WTC11 (cell line): Measurements from ENCODE around the gene GRIN1.

ENCODE experiments used
- ELF4 ChIP-seq: sonication (generic); formaldehyde crosslinking; IDR thresholded peaks from 2 replicates; pipeline ENCODE4 v1.8.1; 2022; ENCODE audit warnings: low read depth, mild to moderate bottlenecking, moderate library complexity, missing genetic modification reagents
- ETV6 ChIP-seq: sonication (generic); formaldehyde crosslinking; IDR thresholded peaks from 2 replicates; pipeline ENCODE4 v1.8.1; 2022; ENCODE audit warnings: mild to moderate bottlenecking, missing genetic modification reagents
- JUN ChIP-seq: sonication (generic); formaldehyde crosslinking; IDR thresholded peaks from 2 replicates; pipeline ENCODE4 v1.8.0; 2023; ENCODE audit warnings: mild to moderate bottlenecking, missing genetic modification reagents
- NFYB ChIP-seq: sonication (generic); formaldehyde crosslinking; conservative IDR thresholded peaks from 2 replicates; pipeline ENCODE4 v1.8.0; 2022; ENCODE audit warnings: low read depth, missing genetic modification reagents
- NR1H2 ChIP-seq: sonication (generic); formaldehyde crosslinking; IDR thresholded peaks from 2 replicates; pipeline ENCODE4 v1.9.0; 2021; ENCODE audit warnings: mild to moderate bottlenecking, moderate library complexity, missing genetic modification reagents
- ZNF317 ChIP-seq: sonication (generic); formaldehyde crosslinking; IDR thresholded peaks from 2 replicates; pipeline ENCODE4 v1.8.1; 2023; ENCODE audit warnings: low read depth, mild to moderate bottlenecking, moderate library complexity, missing genetic modification reagents, borderline replicate concordance
- ZNF416 ChIP-seq: fragments of 250-450 bp; sonication (Bioruptor Pico); IDR thresholded peaks from 2 replicates; pipeline ENCODE4 v1.9.0; 2021; ENCODE audit warnings: mild to moderate bottlenecking, inconsistent platforms
- TF ChIP-seq, protein P1 (sequence below): sonication (generic); formaldehyde crosslinking; conservative IDR thresholded peaks from 2 replicates; pipeline ENCODE4 v1.8.1; 2023; ENCODE audit warnings: mild to moderate bottlenecking, low read depth, missing genetic modification reagents, moderate library complexity
- TF ChIP-seq, protein P2 (sequence below): sonication (generic); formaldehyde crosslinking; conservative IDR thresholded peaks from 2 replicates; pipeline ENCODE4 v1.8.1; 2022; ENCODE audit warnings: mild to moderate bottlenecking, missing genetic modification reagents
- TF ChIP-seq, protein P3 (sequence below): fragments of 200-600 bp; IDR thresholded peaks from 2 replicates; pipeline ENCODE4 v1.8.0; 2022; ENCODE audit warnings: antibody characterized with exemption
- TF ChIP-seq, protein P4 (sequence below): sonication (generic); formaldehyde crosslinking; IDR thresholded peaks from 2 replicates; pipeline ENCODE4 v1.8.1; 2023; ENCODE audit warnings: mild to moderate bottlenecking, missing genetic modification reagents, moderate library complexity
- TF ChIP-seq, protein P5 (sequence below): fragments of 250-450 bp; sonication (Bioruptor Pico); IDR thresholded peaks from 2 replicates; pipeline ENCODE4 v1.9.0; 2021; ENCODE audit warnings: mild to moderate bottlenecking, borderline replicate concordance

DNA sequence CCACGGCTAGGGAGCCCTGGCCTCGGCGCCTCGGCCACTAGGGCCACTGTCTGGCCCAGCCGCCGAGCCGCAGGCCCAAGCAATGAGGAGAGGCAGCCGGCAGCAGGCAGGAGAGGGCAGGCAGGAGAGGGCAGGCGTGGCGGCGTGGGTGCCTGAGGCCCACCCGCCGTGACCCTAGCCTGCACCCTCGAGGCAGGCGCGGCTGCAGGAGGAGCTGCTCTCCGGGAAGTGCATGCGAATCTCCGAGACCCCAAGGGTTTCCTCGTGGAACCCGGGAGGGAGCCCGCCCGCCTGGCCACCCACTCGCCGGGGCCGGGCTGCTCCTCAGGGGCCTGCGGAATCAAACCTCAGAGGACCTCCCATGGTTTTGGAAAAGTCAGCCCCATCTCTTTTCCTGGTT lies 9.3 kb downstream of the GRIN1 start:
- TF ChIP-seq ETV6, result no peak
- TF ChIP-seq JUN, result no peak
- TF ChIP-seq ZNF317 (CRISPR knock-in tag), result no peak
- TF ChIP-seq, protein P1, sequence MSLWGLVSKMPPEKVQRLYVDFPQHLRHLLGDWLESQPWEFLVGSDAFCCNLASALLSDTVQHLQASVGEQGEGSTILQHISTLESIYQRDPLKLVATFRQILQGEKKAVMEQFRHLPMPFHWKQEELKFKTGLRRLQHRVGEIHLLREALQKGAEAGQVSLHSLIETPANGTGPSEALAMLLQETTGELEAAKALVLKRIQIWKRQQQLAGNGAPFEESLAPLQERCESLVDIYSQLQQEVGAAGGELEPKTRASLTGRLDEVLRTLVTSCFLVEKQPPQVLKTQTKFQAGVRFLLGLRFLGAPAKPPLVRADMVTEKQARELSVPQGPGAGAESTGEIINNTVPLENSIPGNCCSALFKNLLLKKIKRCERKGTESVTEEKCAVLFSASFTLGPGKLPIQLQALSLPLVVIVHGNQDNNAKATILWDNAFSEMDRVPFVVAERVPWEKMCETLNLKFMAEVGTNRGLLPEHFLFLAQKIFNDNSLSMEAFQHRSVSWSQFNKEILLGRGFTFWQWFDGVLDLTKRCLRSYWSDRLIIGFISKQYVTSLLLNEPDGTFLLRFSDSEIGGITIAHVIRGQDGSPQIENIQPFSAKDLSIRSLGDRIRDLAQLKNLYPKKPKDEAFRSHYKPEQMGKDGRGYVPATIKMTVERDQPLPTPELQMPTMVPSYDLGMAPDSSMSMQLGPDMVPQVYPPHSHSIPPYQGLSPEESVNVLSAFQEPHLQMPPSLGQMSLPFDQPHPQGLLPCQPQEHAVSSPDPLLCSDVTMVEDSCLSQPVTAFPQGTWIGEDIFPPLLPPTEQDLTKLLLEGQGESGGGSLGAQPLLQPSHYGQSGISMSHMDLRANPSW (CRISPR knock-in tag), result no peak
- TF ChIP-seq, protein P2, sequence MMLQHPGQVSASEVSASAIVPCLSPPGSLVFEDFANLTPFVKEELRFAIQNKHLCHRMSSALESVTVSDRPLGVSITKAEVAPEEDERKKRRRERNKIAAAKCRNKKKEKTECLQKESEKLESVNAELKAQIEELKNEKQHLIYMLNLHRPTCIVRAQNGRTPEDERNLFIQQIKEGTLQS (CRISPR knock-in tag), result no peak
- TF ChIP-seq, protein P3, sequence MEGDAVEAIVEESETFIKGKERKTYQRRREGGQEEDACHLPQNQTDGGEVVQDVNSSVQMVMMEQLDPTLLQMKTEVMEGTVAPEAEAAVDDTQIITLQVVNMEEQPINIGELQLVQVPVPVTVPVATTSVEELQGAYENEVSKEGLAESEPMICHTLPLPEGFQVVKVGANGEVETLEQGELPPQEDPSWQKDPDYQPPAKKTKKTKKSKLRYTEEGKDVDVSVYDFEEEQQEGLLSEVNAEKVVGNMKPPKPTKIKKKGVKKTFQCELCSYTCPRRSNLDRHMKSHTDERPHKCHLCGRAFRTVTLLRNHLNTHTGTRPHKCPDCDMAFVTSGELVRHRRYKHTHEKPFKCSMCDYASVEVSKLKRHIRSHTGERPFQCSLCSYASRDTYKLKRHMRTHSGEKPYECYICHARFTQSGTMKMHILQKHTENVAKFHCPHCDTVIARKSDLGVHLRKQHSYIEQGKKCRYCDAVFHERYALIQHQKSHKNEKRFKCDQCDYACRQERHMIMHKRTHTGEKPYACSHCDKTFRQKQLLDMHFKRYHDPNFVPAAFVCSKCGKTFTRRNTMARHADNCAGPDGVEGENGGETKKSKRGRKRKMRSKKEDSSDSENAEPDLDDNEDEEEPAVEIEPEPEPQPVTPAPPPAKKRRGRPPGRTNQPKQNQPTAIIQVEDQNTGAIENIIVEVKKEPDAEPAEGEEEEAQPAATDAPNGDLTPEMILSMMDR, result no peak
- no peak for TF ChIP-seq ELF4
- TF ChIP-seq NR1H2 (CRISPR knock-in tag), result no peak
- no peak for TF ChIP-seq NFYB (CRISPR knock-in tag)
- TF ChIP-seq, protein P4, sequence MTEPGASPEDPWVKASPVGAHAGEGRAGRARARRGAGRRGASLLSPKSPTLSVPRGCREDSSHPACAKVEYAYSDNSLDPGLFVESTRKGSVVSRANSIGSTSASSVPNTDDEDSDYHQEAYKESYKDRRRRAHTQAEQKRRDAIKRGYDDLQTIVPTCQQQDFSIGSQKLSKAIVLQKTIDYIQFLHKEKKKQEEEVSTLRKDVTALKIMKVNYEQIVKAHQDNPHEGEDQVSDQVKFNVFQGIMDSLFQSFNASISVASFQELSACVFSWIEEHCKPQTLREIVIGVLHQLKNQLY, result no peak
- TF ChIP-seq, protein P5, sequence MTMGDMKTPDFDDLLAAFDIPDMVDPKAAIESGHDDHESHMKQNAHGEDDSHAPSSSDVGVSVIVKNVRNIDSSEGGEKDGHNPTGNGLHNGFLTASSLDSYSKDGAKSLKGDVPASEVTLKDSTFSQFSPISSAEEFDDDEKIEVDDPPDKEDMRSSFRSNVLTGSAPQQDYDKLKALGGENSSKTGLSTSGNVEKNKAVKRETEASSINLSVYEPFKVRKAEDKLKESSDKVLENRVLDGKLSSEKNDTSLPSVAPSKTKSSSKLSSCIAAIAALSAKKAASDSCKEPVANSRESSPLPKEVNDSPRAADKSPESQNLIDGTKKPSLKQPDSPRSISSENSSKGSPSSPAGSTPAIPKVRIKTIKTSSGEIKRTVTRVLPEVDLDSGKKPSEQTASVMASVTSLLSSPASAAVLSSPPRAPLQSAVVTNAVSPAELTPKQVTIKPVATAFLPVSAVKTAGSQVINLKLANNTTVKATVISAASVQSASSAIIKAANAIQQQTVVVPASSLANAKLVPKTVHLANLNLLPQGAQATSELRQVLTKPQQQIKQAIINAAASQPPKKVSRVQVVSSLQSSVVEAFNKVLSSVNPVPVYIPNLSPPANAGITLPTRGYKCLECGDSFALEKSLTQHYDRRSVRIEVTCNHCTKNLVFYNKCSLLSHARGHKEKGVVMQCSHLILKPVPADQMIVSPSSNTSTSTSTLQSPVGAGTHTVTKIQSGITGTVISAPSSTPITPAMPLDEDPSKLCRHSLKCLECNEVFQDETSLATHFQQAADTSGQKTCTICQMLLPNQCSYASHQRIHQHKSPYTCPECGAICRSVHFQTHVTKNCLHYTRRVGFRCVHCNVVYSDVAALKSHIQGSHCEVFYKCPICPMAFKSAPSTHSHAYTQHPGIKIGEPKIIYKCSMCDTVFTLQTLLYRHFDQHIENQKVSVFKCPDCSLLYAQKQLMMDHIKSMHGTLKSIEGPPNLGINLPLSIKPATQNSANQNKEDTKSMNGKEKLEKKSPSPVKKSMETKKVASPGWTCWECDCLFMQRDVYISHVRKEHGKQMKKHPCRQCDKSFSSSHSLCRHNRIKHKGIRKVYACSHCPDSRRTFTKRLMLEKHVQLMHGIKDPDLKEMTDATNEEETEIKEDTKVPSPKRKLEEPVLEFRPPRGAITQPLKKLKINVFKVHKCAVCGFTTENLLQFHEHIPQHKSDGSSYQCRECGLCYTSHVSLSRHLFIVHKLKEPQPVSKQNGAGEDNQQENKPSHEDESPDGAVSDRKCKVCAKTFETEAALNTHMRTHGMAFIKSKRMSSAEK (CRISPR knock-in tag), result no peak
- no peak for TF ChIP-seq ZNF416 (CRISPR knock-in tag)
